Smooth muscle cell (in vitro differentiated cells): ENCODE results near the gene ANP32A. TPM values are rescaled to one million over a fixed set of nuclear protein-coding genes. Genes with fewer than 3 reads are reported as not detected.

Experiments used
- DNase-seq: peaks from one replicate; lab custom pipeline; 2025; ENCODE audit not compliant: unreplicated experiment; lab: John Stamatoyannopoulos, UW
- H2AFZ ChIP-seq: fragments of 200-600 bp; sonication (generic); 2 replicates; pipeline ENCODE4 v1.6.0; 2016; ENCODE audit warnings: antibody characterized with exemption, low read depth, mild to moderate bottlenecking
- H3F3A ChIP-seq: fragments of 200-600 bp; sonication (generic); 2 replicates; pipeline ENCODE4 v1.6.0; 2017; ENCODE audit warnings: antibody characterized with exemption, low read depth
- H3K27ac ChIP-seq: fragments of 200-600 bp; sonication (generic); 2 replicates; pipeline ENCODE4 v1.5.1; 2016; ENCODE audit warnings: low read depth, mild to moderate bottlenecking
- H3K27me3 ChIP-seq: fragments of 200-600 bp; sonication (generic); 2 replicates; pipeline ENCODE4 v1.6.1; 2016; ENCODE audit warnings: low read depth, mild to moderate bottlenecking
- H3K36me3 ChIP-seq: fragments of 200-600 bp; sonication (generic); 2 replicates; pipeline ENCODE4 v1.5.1; 2016; ENCODE audit warnings: low read depth
- H3K4me1 ChIP-seq: fragments of 200-600 bp; sonication (generic); 2 replicates; pipeline ENCODE4 v1.5.1; 2016; ENCODE audit warnings: low read depth
- H3K4me2 ChIP-seq: fragments of 200-600 bp; sonication (generic); 2 replicates; pipeline ENCODE4 v1.6.0; 2016; ENCODE audit warnings: mild to moderate bottlenecking
- H3K4me3 ChIP-seq: fragments of 200-600 bp; sonication (generic); 2 replicates; pipeline ENCODE4 v1.5.1; 2016; ENCODE audit warnings: mild to moderate bottlenecking
- H3K79me2 ChIP-seq: fragments of 200-600 bp; sonication (generic); 2 replicates; pipeline ENCODE4 v1.6.0; 2016; ENCODE audit warnings: low read depth, mild to moderate bottlenecking
- H3K9ac ChIP-seq: fragments of 200-600 bp; sonication (generic); 2 replicates; pipeline ENCODE4 v1.6.0; 2016; ENCODE audit warnings: low read depth
- H3K9me3 ChIP-seq: fragments of 200-600 bp; sonication (generic); replicated peaks from 2 replicates; pipeline ENCODE4 v1.5.1; 2016; ENCODE audit warnings: low read depth
- H4K20me1 ChIP-seq: fragments of 200-600 bp; sonication (generic); 2 replicates; pipeline ENCODE4 v1.6.0; 2016; ENCODE audit warnings: low read depth
- CTCF ChIP-seq: fragments of 200-600 bp; sonication (generic); IDR thresholded peaks from 2 replicates; pipeline ENCODE4 v1.5.1; 2017; ENCODE audit warnings: borderline replicate concordance, mild to moderate bottlenecking, antibody characterized with exemption; ENCODE audit not compliant: insufficient read depth, poor library complexity, severe bottlenecking
- WGBS: methylation state at CpG from one replicate; pipeline ENCODE4 v1.1.7; 2016; ENCODE audit warnings: low lambda C conversion rate; 5-methylcytosine and 5-hydroxymethylcytosine counted together
- polyA plus RNA-seq: library from polyadenylated mRNA; unstranded; fragments of >200 nt; fragmentation: Nextera tagmentation; extraction: Ambion mirVana; gene quantifications from 2 replicates; pipeline ENCODE4 v1.2.1, GENCODE V29; 2016
- total RNA-seq: library from RNA; depleted of rRNA; stranded (reverse); fragments of >200 nt; gene quantifications from 2 replicates; pipeline ENCODE4 v1.2.3, GENCODE V29; 2014

The ANP32A gene
- total and polyA plus RNA-seq, 2 experiments from 2014 or later: 63.1 to 93.7 TPM

DNA sequence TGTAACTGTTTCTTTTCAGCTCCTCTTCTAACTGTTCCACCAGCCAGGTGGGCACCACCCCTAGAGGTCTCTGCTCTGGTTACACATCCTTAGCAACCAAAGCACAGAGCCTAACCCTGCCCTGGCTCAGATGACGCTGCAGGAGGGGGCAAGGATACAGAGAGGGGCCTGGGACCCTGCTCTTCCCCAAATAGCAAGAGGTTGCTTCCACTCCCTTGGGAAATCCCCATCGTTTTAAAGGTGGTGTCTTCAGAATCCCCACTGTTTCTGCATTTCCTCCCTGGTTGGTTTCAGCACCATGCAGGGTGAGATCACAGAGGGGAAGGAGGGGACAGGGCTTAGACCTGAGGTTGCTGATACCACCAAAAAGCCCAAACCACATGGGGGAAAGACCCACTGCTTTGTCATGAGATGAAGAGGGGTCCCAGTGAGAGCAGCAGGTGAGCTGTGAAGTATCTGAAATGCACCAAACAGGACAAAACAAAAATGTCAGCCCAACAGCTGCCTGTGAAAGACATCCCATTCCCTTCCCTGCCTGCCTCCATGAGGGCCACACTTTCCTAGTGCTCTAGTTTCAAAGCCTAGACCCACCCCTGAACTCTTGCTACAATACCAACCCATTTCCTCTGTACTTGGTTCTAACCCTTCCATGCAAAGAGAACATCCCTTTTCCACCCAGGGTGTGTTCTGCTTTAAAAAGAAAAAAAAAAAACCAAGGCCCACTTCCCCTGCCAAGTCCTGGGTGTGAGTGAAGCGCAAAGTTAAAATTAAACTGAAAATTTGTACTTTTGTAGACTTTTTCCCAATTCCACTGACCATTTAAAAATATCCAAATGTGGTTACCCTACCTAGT, 29.0 kb downstream of the ANP32A start:
- Histone ChIP-seq H3K4me2 (peak overlapping the region; percentile 73), H3K4me3 (no peak overlapping the region), H3K4me1 (peaks cover 28% of the 10 kb centered on the region), H4K20me1 (peaks cover 99% of the 10 kb centered on the region), H3K27me3 (no peaks in the 10 kb centered on the region), H3K36me3 (no peaks in the 10 kb centered on the region), H2AFZ (no peak overlapping the region), H3K9ac (no peak overlapping the region), H3K79me2 (peaks cover 71% of the 10 kb centered on the region), H3K27ac (peak overlapping the region; percentile 66), H3F3A (peaks cover 5% of the 10 kb centered on the region), H3K9me3 (no peaks in the 10 kb centered on the region)
- 77% methylated on average over 3 of the region's 3 CpGs for WGBS
- no peak for TF ChIP-seq CTCF
- no peak for DNase-seq

- Histone ChIP-seq H3K27me3 (no peaks in the 10 kb centered on the region), H3K9me3 (no peaks in the 10 kb centered on the region), H3K4me3 (no peak overlapping the region), H4K20me1 (peaks cover 97% of the 10 kb centered on the region), H2AFZ (no peak overlapping the region), H3F3A (peaks cover 5% of the 10 kb centered on the region), H3K79me2 (peaks cover 66% of the 10 kb centered on the region), H3K27ac (peak overlapping the region; percentile 66), H3K9ac (no peak overlapping the region), H3K4me2 (peak overlapping the region; percentile 73), H3K36me3 (no peaks in the 10 kb centered on the region), H3K4me1 (peaks cover 22% of the 10 kb centered on the region)
- 74% methylated on average over 2 of the region's 2 CpGs for WGBS
- no peak for DNase-seq
- TF ChIP-seq CTCF: no peak
These were observed 29.8 kb downstream of the ANP32A start for GRCh38 chr15:68790910-68791309.

- Histone ChIP-seq H3K36me3 (no peaks in the 10 kb centered on the region), H3K4me3 (no peak overlapping the region), H3K27ac (peak overlapping the region; percentile 66), H3K79me2 (peaks cover 72% of the 10 kb centered on the region), H3K9ac (no peak overlapping the region), H3K9me3 (no peaks in the 10 kb centered on the region), H3K4me1 (peaks cover 17% of the 10 kb centered on the region), H3K27me3 (no peaks in the 10 kb centered on the region), H4K20me1 (peaks cover 97% of the 10 kb centered on the region), H3F3A (peaks cover 5% of the 10 kb centered on the region), H3K4me2 (peak overlapping the region; percentile 73), H2AFZ (no peak overlapping the region)
- no peak for TF ChIP-seq CTCF
- no peak for DNase-seq
- 40% methylated on average over 8 of the region's 8 CpGs for whole genome bisulfite sequencing
These were observed 30.5 kb downstream of the ANP32A start for GRCh38 chr15:68790242-68790575.
